Measurements from ENCODE around the gene TMC1.

Gene TMC1

DNA sequence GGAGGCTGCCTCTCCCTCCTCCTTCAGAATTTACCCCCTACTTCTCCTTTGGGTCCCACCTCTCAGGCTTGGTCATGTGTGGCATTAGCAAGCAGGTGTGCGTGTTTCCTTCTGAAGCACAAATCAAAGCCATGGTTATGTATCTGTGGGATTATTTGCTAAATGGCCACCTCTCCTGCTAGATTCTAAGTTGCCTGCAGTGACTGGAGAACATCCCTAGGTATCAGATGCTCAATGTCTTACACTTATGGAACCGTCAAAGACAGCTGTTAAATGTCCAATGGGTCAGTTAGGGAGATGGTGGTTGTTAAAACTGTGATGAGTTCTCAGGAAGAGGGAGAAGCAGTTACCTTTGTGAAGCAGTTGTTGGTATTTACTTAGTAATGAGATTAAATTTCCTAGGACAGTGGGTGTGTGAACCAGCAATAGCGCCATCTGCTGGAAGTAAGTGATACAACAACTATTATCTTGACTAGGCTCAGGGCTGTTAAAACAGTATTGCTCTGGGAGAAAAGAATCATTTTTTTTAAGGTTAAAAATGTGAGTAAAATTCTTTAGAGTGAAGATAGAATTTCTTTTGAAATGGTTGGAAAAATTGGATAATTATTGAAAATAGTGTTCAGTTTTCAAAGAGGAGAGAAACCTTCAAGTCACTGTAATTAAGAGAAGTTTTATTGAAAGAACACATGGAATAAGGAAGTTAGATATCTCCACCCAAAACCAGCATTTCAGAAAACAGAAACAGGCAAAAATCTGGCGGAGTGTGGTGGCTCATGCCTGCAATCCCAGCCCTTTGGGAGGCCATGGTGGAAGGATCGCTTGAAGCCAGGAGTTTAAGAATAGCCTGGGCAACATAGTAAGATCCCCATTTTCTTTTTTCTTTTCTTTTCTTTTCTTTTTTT, 71.3 kb downstream of the TMC1 start:
- peak; percentile 49 for DNase-seq
- in situ Hi-C loops (cut with HindIII; ENCODE audit: low pct_ligation_motif_present, low pct_unique_long_range_greater_than_20kb, low sequenced_read_pairs), result no loop called here

DNA sequence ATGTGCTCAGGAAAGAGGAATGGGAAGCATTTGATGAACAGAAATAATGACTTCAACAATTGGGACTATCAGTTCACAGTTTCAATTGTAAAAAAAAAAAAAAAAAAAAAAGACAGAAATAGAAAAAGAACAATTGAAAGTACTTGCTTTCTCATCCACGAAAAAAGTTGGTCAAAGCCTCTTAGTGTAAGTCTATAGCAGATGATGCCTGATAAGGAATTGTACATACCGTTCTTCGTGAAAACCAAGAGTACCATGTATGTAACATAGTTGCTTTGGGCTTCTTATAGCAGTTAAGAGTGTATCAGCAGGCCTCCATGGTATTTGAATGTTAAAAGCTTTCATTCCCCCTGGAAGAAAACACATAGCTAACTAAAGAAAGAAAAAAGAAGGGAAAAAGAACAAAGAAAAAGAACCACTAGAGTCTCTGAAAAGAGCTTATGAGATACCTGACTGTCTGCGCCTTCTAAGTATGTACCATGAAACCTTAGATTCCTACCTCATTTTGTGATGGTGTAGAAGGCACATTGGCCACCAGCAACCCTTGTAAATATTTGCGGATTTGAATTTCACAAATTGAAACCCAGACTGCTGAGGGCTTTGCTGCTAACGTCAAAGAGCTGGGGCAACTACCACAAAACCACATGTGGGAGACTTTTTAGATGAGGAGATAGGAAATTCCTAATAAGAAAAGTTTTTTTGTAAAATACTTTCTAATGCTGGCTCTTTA, 75.2 kb downstream of the TMC1 start:
- DNase-seq, result no peak

DNA sequence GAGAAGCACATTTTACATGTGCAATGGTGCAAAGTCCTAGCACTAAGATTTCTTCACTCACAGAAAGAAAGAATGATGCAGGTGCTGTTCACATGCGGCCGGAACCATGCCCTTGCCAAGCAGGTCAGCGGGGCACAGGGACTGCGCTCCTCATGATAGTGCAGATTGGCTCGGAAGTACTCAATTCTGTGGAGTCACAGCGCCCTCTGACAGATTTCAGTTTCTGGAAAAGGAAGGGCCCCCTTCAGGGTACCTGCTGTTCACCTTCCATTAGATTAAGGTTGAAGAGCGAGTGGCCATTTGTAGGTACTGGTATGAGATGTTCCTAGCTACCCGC, 75.7 kb downstream of the TMC1 start:
- DNase-seq, result no peak
- in situ Hi-C loops (cut with HindIII; ENCODE audit: low pct_ligation_motif_present, low pct_unique_long_range_greater_than_20kb, low sequenced_read_pairs), result no loop called here

More for the DNA sequence above, 75.2 kb downstream of the TMC1 start:
- in situ Hi-C loops (cut with HindIII; ENCODE audit: low pct_ligation_motif_present, low pct_unique_long_range_greater_than_20kb, low sequenced_read_pairs), result no loop called here

DNA sequence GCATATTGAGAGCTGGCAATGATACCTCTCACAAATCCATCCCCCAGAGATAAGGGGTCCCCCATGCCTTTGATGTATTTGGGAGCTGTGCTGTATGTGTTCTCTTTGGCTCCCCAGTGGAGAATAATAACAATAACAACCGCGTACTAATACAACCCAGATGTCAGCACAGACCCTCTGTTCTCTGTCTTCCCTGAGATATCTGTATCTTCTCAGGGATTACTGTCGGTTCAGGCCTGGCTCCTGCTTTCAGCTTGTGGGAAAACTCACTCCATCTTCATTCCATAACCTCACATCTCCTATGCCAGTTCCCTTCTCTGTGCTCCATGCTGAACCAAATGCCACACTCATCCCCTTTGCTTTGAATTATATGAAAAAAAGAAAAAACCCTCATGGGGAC, 76.2 kb downstream of the TMC1 start:
- no peak for DNase-seq
- in situ Hi-C loops (cut with HindIII; ENCODE audit: low pct_ligation_motif_present, low pct_unique_long_range_greater_than_20kb, low sequenced_read_pairs), result no loop called here

DNA sequence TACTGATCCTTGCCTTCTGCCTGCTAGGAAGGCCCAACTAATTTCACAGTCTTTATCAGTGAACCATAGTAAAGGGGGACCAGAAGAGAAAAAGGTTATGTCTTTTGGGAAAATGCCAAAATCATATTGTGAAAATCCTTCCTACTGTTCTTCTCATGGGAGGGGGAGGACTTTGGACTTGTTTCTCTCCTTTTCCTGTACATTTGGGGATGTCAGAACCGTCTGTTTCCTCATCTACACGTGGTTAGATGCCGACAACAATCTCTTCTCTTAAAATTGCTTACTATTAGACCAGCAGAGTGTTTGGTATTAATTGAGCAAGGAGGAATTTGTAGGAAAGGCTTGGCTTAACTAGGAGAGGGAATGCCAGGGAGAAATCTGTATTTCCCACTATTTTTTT, 77.2 kb downstream of the TMC1 start:
- DNase-seq, result no peak
- in situ Hi-C loops (cut with HindIII; ENCODE audit: low pct_ligation_motif_present, low pct_unique_long_range_greater_than_20kb, low sequenced_read_pairs), result no loop called here

DNA sequence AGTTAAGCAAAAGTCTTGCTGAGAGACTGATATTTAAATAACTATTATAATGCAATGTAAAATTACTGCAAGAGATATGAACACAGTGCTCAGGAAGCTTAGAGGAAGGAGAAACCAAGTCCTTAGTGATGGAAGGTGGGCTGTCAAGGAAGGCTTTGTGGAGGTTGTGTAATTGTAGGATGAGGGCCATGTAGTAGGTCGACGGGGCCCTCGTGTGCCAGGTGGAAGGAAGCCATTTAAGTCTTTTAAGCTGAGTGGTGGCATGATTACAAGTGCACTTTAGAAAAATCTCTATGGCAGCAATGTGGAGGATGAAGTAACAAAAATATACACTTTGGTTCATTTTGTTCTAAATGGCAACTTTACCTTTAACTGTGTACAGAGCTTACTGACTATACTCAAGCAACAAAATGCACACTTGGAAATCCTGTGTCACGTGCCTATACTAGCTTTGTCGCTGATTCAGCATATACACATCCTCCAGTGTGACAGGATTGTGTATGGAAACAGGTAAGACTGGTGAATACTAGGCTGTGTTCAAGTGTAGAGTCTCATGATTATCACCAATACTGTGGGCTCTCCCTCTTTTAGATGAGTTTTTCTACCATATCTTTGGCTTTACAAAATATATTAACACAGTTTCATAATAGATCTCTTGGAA, 78.6 kb downstream of the TMC1 start:
- DNase-seq, result no peak
- in situ Hi-C loops (cut with HindIII; ENCODE audit: low pct_ligation_motif_present, low pct_unique_long_range_greater_than_20kb, low sequenced_read_pairs), result no loop called here

DNA sequence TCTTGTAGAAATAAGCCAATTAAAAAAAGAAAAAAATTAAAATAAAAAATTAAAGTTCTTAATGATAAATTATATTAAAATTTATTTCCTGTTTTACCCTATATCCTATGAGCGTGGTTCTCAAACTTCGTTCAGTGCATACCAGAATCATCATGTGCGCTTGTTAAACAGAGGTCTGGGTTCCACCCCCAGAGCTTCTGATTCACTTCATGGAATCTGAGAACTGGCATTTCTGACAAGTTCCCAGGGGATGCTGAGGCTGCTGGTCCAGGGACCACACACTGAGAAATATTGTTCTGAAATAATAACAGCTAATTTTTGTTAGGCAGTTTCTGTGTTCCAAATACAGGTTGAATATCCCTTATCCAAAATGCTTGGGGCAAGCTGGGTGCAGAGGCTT, 79.3 kb downstream of the TMC1 start:
- no peak for DNase-seq
- in situ Hi-C loops (cut with HindIII; ENCODE audit: low pct_ligation_motif_present, low pct_unique_long_range_greater_than_20kb, low sequenced_read_pairs), result no loop called here

DNA sequence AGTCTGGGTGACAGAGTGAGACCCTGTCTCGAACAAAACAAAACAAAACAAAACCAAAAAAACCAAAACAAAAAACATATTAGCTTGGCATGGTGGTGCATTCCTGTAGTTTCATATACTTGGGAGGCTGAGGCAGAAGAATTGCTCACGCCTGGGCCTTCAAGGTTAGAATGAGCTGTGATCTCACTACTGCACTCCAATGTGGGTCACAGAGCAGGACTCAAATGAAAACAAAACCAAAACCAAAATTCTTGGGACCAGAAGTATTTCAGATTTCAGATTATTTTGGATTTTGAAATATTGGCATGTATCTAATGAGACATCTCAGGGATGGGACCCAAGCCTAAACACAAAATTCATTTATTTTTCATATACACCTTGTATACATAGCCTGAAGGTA, 80.2 kb downstream of the TMC1 start:
- no peak for DNase-seq
- in situ Hi-C loops (cut with HindIII; ENCODE audit: low pct_ligation_motif_present, low pct_unique_long_range_greater_than_20kb, low sequenced_read_pairs), result no loop called here

DNA sequence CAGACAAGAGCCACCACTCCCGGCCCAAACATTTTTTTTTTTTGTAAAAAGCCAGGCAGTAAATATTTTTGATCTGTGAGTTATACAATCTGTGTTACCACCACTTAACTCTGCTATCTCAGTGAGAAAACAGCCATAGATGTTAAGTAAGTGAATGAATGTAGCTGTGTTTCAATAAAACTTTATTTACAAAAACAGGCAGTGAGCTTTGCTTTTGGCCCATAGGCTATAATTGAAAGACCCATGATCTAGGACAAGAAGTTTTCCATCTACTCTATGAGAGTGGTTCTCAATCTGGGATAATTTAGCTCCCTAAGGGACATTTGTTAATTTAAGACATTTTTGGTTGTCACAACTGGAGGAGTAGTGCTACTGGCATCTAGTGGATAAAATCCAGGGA, 91.0 kb downstream of the TMC1 start:
- in situ Hi-C loops (cut with HindIII; ENCODE audit: low pct_ligation_motif_present, low pct_unique_long_range_greater_than_20kb, low sequenced_read_pairs), result no loop called here
- DNase-seq, result no peak

DNA sequence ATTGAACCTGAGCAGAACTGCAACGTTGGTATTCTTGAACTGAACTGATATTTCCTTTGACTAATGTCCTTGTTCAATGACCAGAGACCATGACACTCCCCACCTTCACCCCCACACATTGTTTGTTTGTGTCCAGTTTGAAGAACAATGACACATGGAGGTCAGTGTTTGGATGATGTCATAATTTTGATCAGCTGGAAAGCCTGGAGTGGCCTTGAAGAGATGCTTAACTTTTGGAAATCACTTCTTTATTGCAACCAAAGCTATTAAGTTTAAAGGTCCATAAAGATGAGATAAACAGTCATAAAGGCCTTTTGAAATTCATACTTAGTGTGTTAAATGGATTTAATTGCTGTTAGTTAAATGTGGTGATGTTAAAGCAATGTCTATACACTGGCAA, 92.7 kb downstream of the TMC1 start:
- no peak for DNase-seq
- in situ Hi-C loops (cut with HindIII; ENCODE audit: low pct_ligation_motif_present, low pct_unique_long_range_greater_than_20kb, low sequenced_read_pairs), result no loop called here

DNA sequence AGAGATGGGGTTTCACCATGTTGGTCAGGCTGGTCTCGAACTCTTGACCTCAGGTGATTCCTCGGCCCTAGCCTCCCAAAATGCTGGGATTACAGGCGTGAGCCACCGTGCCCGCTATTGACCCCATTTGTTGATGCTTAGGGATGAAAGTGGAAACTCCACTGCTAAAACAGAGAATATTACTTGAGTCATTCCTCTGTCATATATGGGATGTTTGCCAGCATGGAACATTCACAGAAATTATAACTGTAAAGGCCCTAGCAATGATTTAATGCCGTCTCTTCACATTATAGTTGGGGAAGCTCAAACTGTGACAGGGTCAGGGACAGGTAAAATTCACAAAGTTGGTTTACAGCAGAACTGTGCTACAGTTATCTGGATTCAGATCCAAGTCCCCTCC, 94.5 kb downstream of the TMC1 start:
- DNase-seq, result no peak
- in situ Hi-C loops (cut with HindIII; ENCODE audit: low pct_ligation_motif_present, low pct_unique_long_range_greater_than_20kb, low sequenced_read_pairs), result no loop called here

DNA sequence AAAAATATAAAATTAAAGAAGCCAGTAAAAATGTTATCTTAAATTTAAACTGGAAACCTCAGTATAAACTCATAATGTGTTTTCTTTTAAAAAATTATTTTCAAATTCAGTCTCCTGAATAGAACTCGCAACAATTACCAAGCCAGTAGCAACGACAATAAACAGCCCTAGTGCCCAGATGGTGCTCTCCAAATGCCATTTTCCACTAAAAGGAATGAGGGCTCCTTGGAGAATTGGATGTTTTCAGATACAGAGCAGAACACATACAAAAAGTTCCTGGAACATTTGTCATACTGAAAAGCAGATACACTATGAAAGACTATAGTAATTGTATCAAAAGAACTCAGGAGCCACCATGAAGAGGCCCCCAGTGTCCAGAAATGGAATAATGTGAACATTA, 97.4 kb downstream of the TMC1 start:
- DNase-seq, result no peak

DNA sequence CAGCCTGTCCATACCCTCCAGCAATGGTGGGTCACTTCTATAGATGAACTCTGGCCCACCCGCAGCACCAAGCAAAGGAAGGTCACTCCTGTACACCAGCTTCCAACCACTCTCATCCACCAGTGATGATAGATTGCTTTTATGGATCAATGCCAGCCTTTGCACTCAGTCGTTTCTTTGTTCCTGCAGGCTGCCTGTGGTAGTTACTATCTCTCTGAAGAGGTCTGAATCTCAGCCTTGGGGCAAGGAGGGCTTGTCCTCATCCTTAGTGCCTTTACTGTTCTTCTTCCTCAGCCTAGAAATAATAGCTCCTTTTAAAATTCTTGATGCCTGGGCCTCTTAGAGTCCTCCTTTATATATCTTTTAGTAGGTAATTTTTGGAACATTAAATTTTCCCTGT, 100.8 kb downstream of the TMC1 start:
- in situ Hi-C loops (cut with HindIII; ENCODE audit: low pct_ligation_motif_present, low pct_unique_long_range_greater_than_20kb, low sequenced_read_pairs), result no loop called here

More for the DNA sequence above, 97.4 kb downstream of the TMC1 start:
- in situ Hi-C loops (cut with HindIII; ENCODE audit: low pct_ligation_motif_present, low pct_unique_long_range_greater_than_20kb, low sequenced_read_pairs), result no loop called here

DNA sequence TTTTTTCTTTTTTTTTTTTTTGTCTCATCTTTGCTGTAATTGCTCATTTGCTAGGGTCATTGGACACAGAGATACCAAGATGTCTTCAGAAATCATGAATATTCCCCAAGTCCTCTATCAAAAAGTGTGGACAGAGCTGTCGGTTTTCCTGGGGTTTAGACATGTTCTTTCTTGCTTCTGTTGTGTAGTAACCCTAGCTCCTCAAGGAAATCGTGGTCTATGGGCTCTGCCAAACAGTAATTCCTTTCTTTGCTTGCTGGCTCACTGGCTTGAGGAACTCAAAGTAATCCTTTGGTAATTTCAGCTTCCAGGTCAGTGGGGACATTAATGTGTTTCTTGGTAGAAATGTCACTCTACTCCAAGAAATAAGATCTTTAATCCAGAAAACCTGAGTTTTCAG, 101.7 kb downstream of the TMC1 start:
- in situ Hi-C loops (cut with HindIII; ENCODE audit: low pct_ligation_motif_present, low pct_unique_long_range_greater_than_20kb, low sequenced_read_pairs), result no loop called here
- DNase-seq, result no peak

More for the DNA sequence above, 100.8 kb downstream of the TMC1 start:
- DNase-seq, result no peak

DNA sequence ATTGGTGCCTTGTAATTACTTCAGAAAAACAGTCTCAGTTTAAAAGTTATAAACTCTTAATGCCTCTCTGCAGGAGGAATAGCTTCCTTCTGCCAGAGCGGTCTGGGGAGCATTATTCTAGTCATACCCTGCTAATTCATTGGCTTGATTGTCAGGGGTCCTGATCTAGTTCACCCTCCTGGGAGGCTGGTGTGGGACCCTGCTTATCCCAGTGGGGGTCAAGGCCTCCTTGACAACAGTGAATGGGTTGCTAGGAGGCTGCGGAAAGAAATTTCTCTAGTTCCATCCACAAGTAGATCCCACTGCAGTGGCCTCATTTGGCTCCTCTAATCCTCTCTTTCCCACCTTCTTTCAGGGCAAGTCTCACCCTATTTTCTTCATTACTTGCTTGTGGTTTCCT, 105.7 kb downstream of the TMC1 start:
- in situ Hi-C loops (cut with HindIII; ENCODE audit: low pct_ligation_motif_present, low pct_unique_long_range_greater_than_20kb, low sequenced_read_pairs), result no loop called here
- no peak for DNase-seq

DNA sequence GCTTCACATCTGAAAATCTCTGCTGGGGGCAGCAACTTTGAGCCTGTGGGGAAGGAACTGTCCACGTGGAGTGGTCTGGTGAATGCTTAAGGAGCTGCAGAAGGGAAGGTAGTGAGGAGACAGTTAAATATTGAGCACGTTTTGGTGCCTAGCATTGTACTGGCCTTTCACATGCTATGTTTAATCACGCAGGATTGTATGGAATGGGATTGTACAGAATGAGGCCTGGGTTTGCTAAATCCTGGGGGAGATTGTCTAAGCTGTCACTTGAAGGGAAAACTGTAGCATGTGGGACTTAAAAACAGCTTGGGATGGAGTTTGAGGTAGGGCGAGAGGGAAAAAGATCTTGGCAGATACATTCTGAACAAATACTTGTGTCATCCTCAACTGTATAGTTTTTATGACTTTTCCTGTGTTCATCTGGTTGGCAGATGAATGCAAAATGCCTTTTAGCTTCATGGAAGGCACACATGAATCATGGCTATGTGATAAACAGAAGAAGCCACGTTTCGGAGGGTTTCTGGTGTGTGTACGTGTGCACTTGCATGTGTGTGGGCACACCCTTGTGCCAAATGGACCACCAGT, 106.6 kb downstream of the TMC1 start:
- DNase-seq, result no peak
- in situ Hi-C loops (cut with HindIII; ENCODE audit: low pct_ligation_motif_present, low pct_unique_long_range_greater_than_20kb, low sequenced_read_pairs), result no loop called here

DNA sequence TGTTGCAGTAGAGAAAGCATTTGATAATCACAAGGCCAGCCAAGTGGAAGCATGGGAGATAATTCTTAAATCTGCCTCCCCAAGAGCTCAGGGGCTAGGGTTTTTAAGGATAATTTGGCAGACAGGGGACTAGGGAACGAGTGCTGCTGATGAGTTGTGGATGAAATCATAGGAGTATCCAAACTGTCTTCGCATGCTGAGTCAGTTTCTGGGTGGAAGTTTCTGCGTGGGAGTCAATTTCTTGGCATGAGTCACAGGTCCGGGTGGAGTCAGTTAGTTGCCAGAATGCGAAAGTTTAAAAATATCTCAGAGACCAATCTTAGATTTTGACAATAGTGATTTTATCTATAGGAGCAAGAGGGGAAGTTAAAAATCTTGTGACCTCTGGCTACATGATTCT, 112.6 kb downstream of the TMC1 start:
- in situ Hi-C loops (cut with HindIII; ENCODE audit: low pct_ligation_motif_present, low pct_unique_long_range_greater_than_20kb, low sequenced_read_pairs), result no loop called here
- no peak for DNase-seq

DNA sequence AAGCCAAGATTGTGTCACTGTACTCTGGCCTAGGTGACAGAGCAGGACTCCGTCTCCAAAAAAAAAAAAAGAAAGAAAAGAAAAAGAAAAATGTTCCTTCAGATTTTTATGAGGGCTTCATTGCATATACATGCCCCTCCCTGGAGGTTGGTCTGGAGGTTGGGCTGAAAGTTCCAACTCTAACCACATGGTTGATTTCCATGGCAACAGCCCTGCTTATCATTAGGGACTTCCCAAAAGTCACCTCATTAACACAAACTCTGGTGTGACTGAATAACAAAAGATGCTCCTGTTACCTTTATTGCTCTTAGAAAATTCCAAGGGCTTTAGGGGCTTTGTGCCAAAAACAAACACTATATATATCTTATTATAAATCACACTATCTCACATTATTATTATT, 113.8 kb downstream of the TMC1 start:
- in situ Hi-C loops (cut with HindIII; ENCODE audit: low pct_ligation_motif_present, low pct_unique_long_range_greater_than_20kb, low sequenced_read_pairs), result no loop called here
- no peak for DNase-seq

DNA sequence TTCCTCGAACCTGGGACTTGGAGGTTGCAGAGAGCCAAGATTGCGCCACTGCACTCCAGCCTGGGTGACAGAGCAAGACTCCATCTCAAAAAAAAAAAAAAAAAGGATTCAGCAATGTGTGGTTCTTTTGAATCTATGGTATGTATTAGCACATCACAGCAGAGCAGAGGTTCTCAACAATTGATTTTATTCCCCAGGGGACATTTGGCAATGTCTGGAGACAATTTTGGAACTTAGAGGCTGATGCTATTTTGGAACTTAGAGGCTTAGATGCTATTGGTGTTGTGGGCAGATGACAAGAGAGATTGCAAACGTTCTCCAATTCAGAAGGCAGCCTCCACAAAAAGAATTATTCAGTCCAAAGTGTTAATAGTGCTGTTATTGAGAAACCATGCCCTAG, 115.2 kb downstream of the TMC1 start:
- in situ Hi-C loops (cut with HindIII; ENCODE audit: low pct_ligation_motif_present, low pct_unique_long_range_greater_than_20kb, low sequenced_read_pairs), result no loop called here

More for the DNA sequence above, 115.2 kb downstream of the TMC1 start:
- no peak for DNase-seq

All from ACHN (cell line).